ENCODE measurements around the gene DRG1.

DNA sequence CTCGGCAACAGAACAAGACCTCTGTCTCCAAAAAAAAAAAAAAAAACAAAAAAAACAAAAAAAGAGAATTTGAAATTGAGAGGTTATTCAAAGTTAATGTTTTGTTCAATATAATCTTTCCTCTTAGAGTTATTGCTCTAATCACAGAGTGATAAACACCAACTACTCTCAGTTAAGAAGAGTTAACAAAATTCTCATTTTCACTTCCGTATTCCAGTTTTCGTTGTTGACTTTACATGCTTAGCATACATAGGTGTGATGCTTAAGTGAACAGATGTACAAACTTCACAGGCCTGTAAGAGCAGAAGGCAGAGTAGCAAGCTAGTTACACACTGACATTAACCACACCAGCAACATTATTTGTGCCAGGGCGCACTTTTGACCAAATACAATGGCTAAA, 77.9 kb downstream of the DRG1 start:
- TF ChIP-seq, protein P1, sequence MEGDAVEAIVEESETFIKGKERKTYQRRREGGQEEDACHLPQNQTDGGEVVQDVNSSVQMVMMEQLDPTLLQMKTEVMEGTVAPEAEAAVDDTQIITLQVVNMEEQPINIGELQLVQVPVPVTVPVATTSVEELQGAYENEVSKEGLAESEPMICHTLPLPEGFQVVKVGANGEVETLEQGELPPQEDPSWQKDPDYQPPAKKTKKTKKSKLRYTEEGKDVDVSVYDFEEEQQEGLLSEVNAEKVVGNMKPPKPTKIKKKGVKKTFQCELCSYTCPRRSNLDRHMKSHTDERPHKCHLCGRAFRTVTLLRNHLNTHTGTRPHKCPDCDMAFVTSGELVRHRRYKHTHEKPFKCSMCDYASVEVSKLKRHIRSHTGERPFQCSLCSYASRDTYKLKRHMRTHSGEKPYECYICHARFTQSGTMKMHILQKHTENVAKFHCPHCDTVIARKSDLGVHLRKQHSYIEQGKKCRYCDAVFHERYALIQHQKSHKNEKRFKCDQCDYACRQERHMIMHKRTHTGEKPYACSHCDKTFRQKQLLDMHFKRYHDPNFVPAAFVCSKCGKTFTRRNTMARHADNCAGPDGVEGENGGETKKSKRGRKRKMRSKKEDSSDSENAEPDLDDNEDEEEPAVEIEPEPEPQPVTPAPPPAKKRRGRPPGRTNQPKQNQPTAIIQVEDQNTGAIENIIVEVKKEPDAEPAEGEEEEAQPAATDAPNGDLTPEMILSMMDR (IDR thresholded peaks at IDR 0.05): no peak
- TF ChIP-seq POLR2A (IDR thresholded peaks at IDR 0.05): no peak
